Left lung (tissue), 10 donors: Measurements from ENCODE around the gene AGBL1. TPM values are rescaled to one million over a fixed set of nuclear protein-coding genes. Genes with fewer than 3 reads are reported as not detected.
A peak's percentile ranks its signal among the peaks of the same experiment; 100 is the strongest.

Source experiments
- ATAC-seq: fragments of 200-7000 bp; cut with Tn5 transposase; one replicate; pipeline ENCODE4 v1.9.1; 2020; ENCODE audit warnings: moderate library complexity
- DNase-seq, 4 donors: peaks; one replicate each; pipeline ENCODE4 v3.0.0-alpha.2; 2013 to 2020
- H3K27ac ChIP-seq, 2 donors: fragments of 200-600 bp; sonication (generic) in 1 of 2; one replicate each; pipeline versions ENCODE4 v1.5.0 to v1.8.0; 2020 to 2021
- H3K27me3 ChIP-seq, 2 donors: fragments of 200-600 bp; sonication (generic) in 1 of 2; one replicate each; pipeline versions ENCODE4 v1.5.0 to v1.8.0; 2020 to 2021
- H3K36me3 ChIP-seq, 2 donors: fragments of 200-600 bp; sonication (generic) in 1 of 2; one replicate each; pipeline versions ENCODE4 v1.5.0 to v1.8.0; 2020 to 2021
- H3K4me1 ChIP-seq, 2 donors: fragments of 200-600 bp; one replicate each; pipeline ENCODE4 v1.8.0; 2021
- H3K4me3 ChIP-seq, 2 donors: fragments of 200-600 bp; sonication (generic) in 1 of 2; one replicate each; pipeline versions ENCODE4 v1.5.0 to v1.8.0; 2020 to 2021; ENCODE audit warnings: mild to moderate bottlenecking in 1 of 2
- H3K9me3 ChIP-seq, 2 donors: fragments of 200-600 bp; sonication (generic) in 1 of 2; one replicate each; pipeline versions ENCODE4 v1.5.0 to v1.8.0; 2020 to 2021
- CTCF ChIP-seq, 2 donors: fragments of 200-600 bp; sonication (generic) in 1 of 2; IDR thresholded peaks; one replicate each; pipeline versions ENCODE4 v1.5.0 to v1.8.0; 2021; ENCODE audit warnings: antibody characterized with exemption in 2 of 2
- intact Hi-C, 2 donors: fragments of 100-400 bp; cut with DNase I; formaldehyde crosslinking; loops; one replicate each; pipeline versions ENCODE4 v1.11.2 to v1.14.2; 2022
- polyA plus RNA-seq, 6 donors: library from polyadenylated mRNA; unstranded; fragments of 120-200 nt; gene quantifications; one replicate each; pipeline ENCODE4 v1.2.1, GENCODE V29; 2013; ENCODE audit not compliant: insufficient read length in 6 of 6
- total RNA-seq, 2 donors: library from RNA; stranded (reverse); fragmentation: NEBNext Ultra II Directional; extraction: Animal tissue kit (Norgen Biotek cat#: 25700); gene quantifications; one replicate each; pipeline ENCODE4 v1.2.1, GENCODE V29; 2021
- donor health status: DM: no; HTN: yes; CAD: no.
- donor health status: DM: no; HTN: no; CAD: no.

Gene AGBL1
- total and polyA plus RNA-seq, 8 donors, result 0.01 to 3.3 (median 0.11) TPM; not detected in 1

- Histone ChIP-seq H3K4me1 (no peaks in the 10 kb centered on the region), H3K36me3 (no peaks in the 10 kb centered on the region), H3K4me3 (no peak overlapping the region), H3K27ac (no peak overlapping the region), H3K9me3 (no peaks in the 10 kb centered on the region), H3K27me3 (no peaks in the 10 kb centered on the region)
- DNase-seq, result no peak
- TF ChIP-seq CTCF (IDR thresholded peaks at IDR 0.05), result no peak
- ATAC-seq, result peak; percentile 44
- intact Hi-C loops, result no loop called here
These were observed 813.2 kb downstream of the AGBL1 start for GRCh38 chr15:86892774-86893449.

GRCh38 chr15:86894269-86894668 is 814.6 kb downstream of the AGBL1 start:
- intact Hi-C loops, result no loop called here
- H3K4me3 ChIP-seq, result no peak overlapping the region
- TF ChIP-seq CTCF (IDR thresholded peaks at IDR 0.05), result no peak

GRCh38 chr15:86903642-86904421 is 824.2 kb downstream of the AGBL1 start:
- H3K4me1 ChIP-seq, result no peaks in the 10 kb centered on the region
- no peak for TF ChIP-seq CTCF (IDR thresholded peaks at IDR 0.05)
- no peak for ATAC-seq
- DNase-seq, result no peak
- H3K36me3 ChIP-seq, result no peaks in the 10 kb centered on the region
- H3K27me3 ChIP-seq, result no peaks in the 10 kb centered on the region
- no peaks in the 10 kb centered on the region for H3K9me3 ChIP-seq
- intact Hi-C loops, result no loop called here
- H3K27ac ChIP-seq, result no peak overlapping the region
- no peak overlapping the region for H3K4me3 ChIP-seq

More at GRCh38 chr15:86894269-86894668, 814.6 kb downstream of the AGBL1 start:
- H3K27me3 ChIP-seq, result no peaks in the 10 kb centered on the region
- no peaks in the 10 kb centered on the region for H3K36me3 ChIP-seq
- no peaks in the 10 kb centered on the region for H3K4me1 ChIP-seq
- H3K9me3 ChIP-seq, result no peaks in the 10 kb centered on the region
- no peak for DNase-seq
- ATAC-seq, result no peak
- H3K27ac ChIP-seq, result no peak overlapping the region

- ATAC-seq, result no peak
These were observed 826.1 kb downstream of the AGBL1 start for GRCh38 chr15:86905625-86906256.

More at GRCh38 chr15:86905625-86906256, 826.1 kb downstream of the AGBL1 start:
- DNase-seq, result no peak
- Histone ChIP-seq H3K27ac (no peak overlapping the region), H3K9me3 (no peaks in the 10 kb centered on the region), H3K27me3 (no peaks in the 10 kb centered on the region), H3K36me3 (no peaks in the 10 kb centered on the region), H3K4me3 (no peak overlapping the region), H3K4me1 (no peaks in the 10 kb centered on the region)
- TF ChIP-seq CTCF (IDR thresholded peaks at IDR 0.05), result no peak
- intact Hi-C loops, result no loop called here
